ENCODE measurements around the gene LST1.
A peak's percentile ranks its signal among the peaks of the same experiment; 100 is the strongest.

Gene LST1

GRCh38 chr6:31586008-31586407 is at the start of gene LST1:
Gene LST1 (plus strand): TSS chr6:31586277. CDS start chr6:31587300, 1,023 bp downstream.
- TF ChIP-seq POLR2A (IDR thresholded peaks at IDR 0.05; ENCODE audit: low read length): no peak
- no peak for DNase-seq

GRCh38 chr6:31538805-31539400 is 47.2 kb upstream of the LST1 start:
- DNase-seq: no peak
- TF ChIP-seq GATA1 (IDR thresholded peaks at IDR 0.05; ENCODE audit: low read depth, low read length): no peak
- no peak for TF ChIP-seq POLR2A (IDR thresholded peaks at IDR 0.05; ENCODE audit: low read length)

GRCh38 chr6:31540640-31541039 is 45.4 kb upstream of the LST1 start:
- TF ChIP-seq GATA1 (IDR thresholded peaks at IDR 0.05; ENCODE audit: low read depth, low read length): no peak
- DNase-seq: no peak

GRCh38 chr6:31541059-31541657 is 44.9 kb upstream of the LST1 start:
- TF ChIP-seq GATA1 (IDR thresholded peaks at IDR 0.05; ENCODE audit: low read depth, low read length): no peak
- TF ChIP-seq POLR2A (IDR thresholded peaks at IDR 0.05; ENCODE audit: low read length): no peak

GRCh38 chr6:31541658-31542521 is 44.2 kb upstream of the LST1 start, which contains the start of gene DDX39B:
Gene DDX39B (minus strand): TSS chr6:31542003. CDS start chr6:31540532, 1,471 bp downstream.
- peak; percentile 98 for DNase-seq
- TF ChIP-seq GATA1 (IDR thresholded peaks at IDR 0.05; ENCODE audit: low read depth, low read length) (no peak), POLR2A (IDR thresholded peaks at IDR 0.05; ENCODE audit: low read length) (peak; percentile 98)

More at GRCh38 chr6:31541059-31541657, 44.9 kb upstream of the LST1 start:
- DNase-seq: peak; percentile 79 to 83

DNA sequence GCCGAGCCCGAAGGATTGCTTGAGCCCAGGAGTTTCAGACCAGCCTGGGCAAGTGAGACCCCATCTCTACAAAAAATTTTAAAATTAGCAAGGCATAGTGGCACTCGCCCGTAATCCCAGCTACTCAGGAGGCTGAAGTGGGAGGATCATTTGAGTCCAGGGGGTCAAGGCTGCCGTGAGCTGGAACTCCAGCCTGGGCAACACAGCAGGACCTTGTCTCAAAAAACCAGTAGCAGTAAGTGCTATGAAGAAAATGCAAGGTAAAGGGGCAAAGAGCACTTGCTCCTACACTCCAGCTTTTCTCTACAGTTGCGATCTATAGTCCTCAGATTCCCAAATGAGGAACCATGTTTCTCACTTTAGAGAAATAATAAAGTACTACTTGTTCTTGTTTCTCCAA is 42.4 kb upstream of the LST1 start:
- no peak for DNase-seq

DNA sequence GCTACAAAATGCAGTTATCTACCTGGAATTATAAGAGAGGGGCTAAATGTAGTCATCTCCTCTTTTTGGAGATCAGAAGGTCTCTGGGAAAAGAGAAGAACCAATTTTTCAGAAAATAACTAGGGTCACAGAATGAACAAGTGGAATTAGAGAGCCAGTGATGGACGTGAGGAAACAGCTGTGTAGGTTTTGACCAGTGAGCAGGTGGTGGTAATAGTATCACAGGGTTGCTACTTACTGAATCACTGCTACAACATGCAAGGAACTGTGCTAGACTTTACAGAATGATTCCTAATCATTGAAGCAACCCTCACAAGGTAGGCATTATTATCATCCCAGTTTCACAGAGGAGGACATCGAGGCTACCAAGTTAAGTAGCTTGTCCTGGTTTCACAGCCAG is 41.4 kb upstream of the LST1 start:
- no peak for DNase-seq
- no peak for TF ChIP-seq POLR2A (IDR thresholded peaks at IDR 0.05; ENCODE audit: low read length)
- no peak for TF ChIP-seq GATA1 (IDR thresholded peaks at IDR 0.05; ENCODE audit: low read depth, low read length)

More for the DNA sequence above, 42.4 kb upstream of the LST1 start:
- TF ChIP-seq POLR2A (IDR thresholded peaks at IDR 0.05; ENCODE audit: low read length) (no peak), GATA1 (IDR thresholded peaks at IDR 0.05; ENCODE audit: low read depth, low read length) (no peak)

GRCh38 chr6:31545291-31545690 is 40.8 kb upstream of the LST1 start:
- TF ChIP-seq GATA1 (IDR thresholded peaks at IDR 0.05; ENCODE audit: low read depth, low read length): no peak
- no peak for DNase-seq

GRCh38 chr6:31546339-31546957 is 39.6 kb upstream of the LST1 start, which contains the start of gene ATP6V1G2:
Gene ATP6V1G2 (minus strand): TSS chr6:31546608. CDS start chr6:31546559, 49 bp downstream.
- peak; percentile 83 to 90 for DNase-seq
- TF ChIP-seq POLR2A (IDR thresholded peaks at IDR 0.05; ENCODE audit: low read length): no peak
- no peak for TF ChIP-seq GATA1 (IDR thresholded peaks at IDR 0.05; ENCODE audit: low read depth, low read length)

GRCh38 chr6:31546958-31547726 is 38.9 kb upstream of the LST1 start, which contains the start of gene NFKBIL1:
Gene NFKBIL1 (plus strand): TSS chr6:31547608. CDS start chr6:31547695, 87 bp downstream.
- TF ChIP-seq GATA1 (IDR thresholded peaks at IDR 0.05; ENCODE audit: low read depth, low read length) (no peak), POLR2A (IDR thresholded peaks at IDR 0.05; ENCODE audit: low read length) (peak; percentile 65)

DNA sequence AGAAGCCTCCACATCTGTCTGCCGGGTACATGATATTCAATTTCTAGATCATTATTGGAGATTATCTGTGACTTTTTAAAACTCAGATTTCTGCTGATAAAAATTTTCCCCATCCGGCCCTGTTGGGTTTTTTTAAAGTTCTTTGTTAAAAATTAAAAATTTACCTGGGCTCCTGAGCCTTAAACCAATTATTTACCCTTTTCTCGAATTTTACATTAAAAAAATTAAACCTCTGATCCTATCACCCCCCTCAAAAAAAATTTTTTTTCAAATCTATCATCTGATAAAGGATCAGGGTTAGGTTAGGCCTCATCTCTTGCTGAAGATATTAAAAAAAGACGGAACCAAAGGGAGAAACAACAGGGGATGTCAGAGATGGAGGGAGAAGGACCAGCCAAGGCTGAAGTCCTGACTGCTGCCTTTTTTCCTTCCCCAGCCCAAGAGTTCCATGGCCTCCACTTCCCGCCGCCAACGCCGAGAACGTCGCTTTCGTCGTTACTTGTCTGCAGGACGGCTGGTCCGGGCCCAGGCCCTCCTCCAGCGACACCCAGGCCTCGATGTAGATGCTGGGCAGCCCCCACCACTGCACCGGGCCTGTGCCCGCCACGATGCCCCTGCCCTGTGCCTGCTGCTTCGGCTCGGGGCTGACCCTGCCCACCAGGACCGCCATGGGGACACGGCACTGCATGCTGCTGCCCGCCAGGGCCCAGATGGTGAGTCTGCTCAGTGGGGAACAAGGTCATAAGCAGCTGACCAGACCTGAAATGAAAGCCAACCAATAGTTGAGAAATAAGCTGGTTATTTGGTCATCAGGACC is 38.1 kb upstream of the LST1 start:
- no peak for DNase-seq
- no peak for TF ChIP-seq GATA1 (IDR thresholded peaks at IDR 0.05; ENCODE audit: low read depth, low read length)
- peak; percentile 29 for TF ChIP-seq POLR2A (IDR thresholded peaks at IDR 0.05; ENCODE audit: low read length)

More at GRCh38 chr6:31546958-31547726, 38.9 kb upstream of the LST1 start, which contains the start of gene NFKBIL1:
- DNase-seq: peak; percentile 96 to 97

- DNase-seq: no peak
- no peak for TF ChIP-seq GATA1 (IDR thresholded peaks at IDR 0.05; ENCODE audit: low read depth, low read length)
- TF ChIP-seq POLR2A (IDR thresholded peaks at IDR 0.05; ENCODE audit: low read length): no peak
Measured at GRCh38 chr6:31548544-31548873, 37.6 kb upstream of the LST1 start.

DNA sequence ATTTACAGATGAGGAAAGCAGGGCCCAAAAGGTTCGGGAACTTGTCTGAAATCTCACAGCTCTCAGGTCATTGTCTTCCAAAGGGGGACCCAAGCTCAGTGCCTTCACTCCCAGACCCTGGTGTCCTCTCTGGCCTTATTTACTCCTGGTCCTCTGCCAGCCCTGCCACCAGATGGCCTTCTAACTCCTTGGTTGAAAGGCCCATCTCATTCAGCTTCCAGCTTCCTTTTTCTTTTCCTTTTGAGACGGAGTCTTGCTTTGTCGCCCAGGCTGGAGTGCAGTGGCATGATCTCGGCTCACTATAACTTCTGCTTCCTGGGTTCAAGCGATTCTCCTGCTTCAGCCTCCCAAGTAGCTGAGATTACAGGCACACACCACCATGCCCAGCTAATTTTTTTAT is 34.7 kb upstream of the LST1 start:
- peak; percentile 51 to 52 for DNase-seq

Measured in erythroblast (primary cell).